WTC11 (cell line): ENCODE results near the gene PLAAT5. TPM values are rescaled to one million over a fixed set of nuclear protein-coding genes. Genes with fewer than 3 reads are reported as not detected.

Experiments
- ATAC-seq: fragments of 200-7000 bp; cut with Tn5 transposase; 2 replicates; pipeline ENCODE4 v1.10.0; 2021; ENCODE audit warnings: mild to moderate bottlenecking, moderate library complexity
- CTCF ChIA-PET: fragments of 300-600 bp; sonication (Branson Sonifier 250); formaldehyde crosslinking; loops from one replicate; lab custom pipeline; 2021; ENCODE audit warnings: antibody characterized with exemption; lab: Charles Lee
- POLR2A ChIA-PET: fragments of 350-600 bp; sonication (Branson Sonifier 250); formaldehyde crosslinking; loops from one replicate; lab custom pipeline; 2021; ENCODE audit warnings: antibody characterized with exemption; lab: Charles Lee
- DNase-seq: peaks from one replicate; pipeline ENCODE4 v3.0.0; 2021; ENCODE audit warnings: low spot score
- H3K27ac Mint-ChIP-seq: 2 replicates; pipeline ENCODE4 v1.8.0; 2021; ENCODE audit warnings: mixed read lengths
- H3K27me3 Mint-ChIP-seq: 2 replicates; pipeline ENCODE4 v1.8.0; 2021; ENCODE audit warnings: low read depth, mild to moderate bottlenecking, moderate library complexity, mixed read lengths
- H3K36me3 Mint-ChIP-seq: 2 replicates; pipeline ENCODE4 v1.8.0; 2021; ENCODE audit warnings: mixed read lengths
- H3K4me1 Mint-ChIP-seq: 2 replicates; pipeline ENCODE4 v1.8.0; 2022; ENCODE audit warnings: mixed read lengths
- H3K4me3 Mint-ChIP-seq: 2 replicates; pipeline ENCODE4 v1.8.0; 2021; ENCODE audit warnings: mild to moderate bottlenecking, moderate library complexity, mixed read lengths
- H3K9me3 Mint-ChIP-seq: 2 replicates; pipeline ENCODE4 v1.8.0; 2021; ENCODE audit warnings: mixed read lengths
- ARID4B ChIP-seq: sonication (generic); formaldehyde crosslinking; IDR thresholded peaks from 2 replicates; pipeline ENCODE4 v1.8.0; 2023; ENCODE audit warnings: missing genetic modification reagents, mild to moderate bottlenecking, borderline replicate concordance
- ATF3 ChIP-seq: sonication (generic); formaldehyde crosslinking; conservative IDR thresholded peaks from 2 replicates; pipeline ENCODE4 v1.8.1; 2022; ENCODE audit warnings: mild to moderate bottlenecking, missing genetic modification reagents
- CBFB ChIP-seq: sonication (generic); formaldehyde crosslinking; IDR thresholded peaks from 2 replicates; pipeline ENCODE4 v1.8.1; 2022; ENCODE audit warnings: mild to moderate bottlenecking, low read depth, missing genetic modification reagents
- CREB1 ChIP-seq: sonication (generic); formaldehyde crosslinking; IDR thresholded peaks from 2 replicates; pipeline ENCODE4 v1.8.0; 2023; ENCODE audit warnings: mild to moderate bottlenecking, missing genetic modification reagents
- ELF4 ChIP-seq: sonication (generic); formaldehyde crosslinking; IDR thresholded peaks from 2 replicates; pipeline ENCODE4 v1.8.1; 2022; ENCODE audit warnings: low read depth, mild to moderate bottlenecking, moderate library complexity, missing genetic modification reagents
- EMX1 ChIP-seq: fragments of 250-450 bp; sonication (Bioruptor Pico); IDR thresholded peaks from 2 replicates; pipeline ENCODE4 v1.8.0; 2021; ENCODE audit warnings: mild to moderate bottlenecking
- GRHL2 ChIP-seq: fragments of 250-450 bp; sonication (Bioruptor Pico); IDR thresholded peaks from 2 replicates; pipeline ENCODE4 v1.8.0; 2022; ENCODE audit warnings: mild to moderate bottlenecking, moderate library complexity; ENCODE audit not compliant: insufficient replicate concordance, severe bottlenecking
- GTF2I ChIP-seq: fragments of 250-450 bp; sonication (Bioruptor Pico); conservative IDR thresholded peaks from 2 replicates; pipeline ENCODE4 v1.4.0; 2021; ENCODE audit warnings: mild to moderate bottlenecking
- HMGXB4 ChIP-seq: sonication (generic); formaldehyde crosslinking; IDR thresholded peaks from 2 replicates; pipeline ENCODE4 v1.8.1; 2023; ENCODE audit warnings: mild to moderate bottlenecking, moderate library complexity, missing genetic modification reagents
- IRF2 ChIP-seq: sonication (generic); formaldehyde crosslinking; IDR thresholded peaks from 2 replicates; pipeline ENCODE4 v1.8.0; 2022; ENCODE audit warnings: low read depth, missing genetic modification reagents, borderline replicate concordance
- JAZF1 ChIP-seq: fragments of 250-450 bp; sonication (Bioruptor Pico); IDR thresholded peaks from 2 replicates; pipeline ENCODE4 v1.9.0; 2021; ENCODE audit warnings: moderate library complexity, mild to moderate bottlenecking, inconsistent platforms
- MYBL2 ChIP-seq: sonication (generic); formaldehyde crosslinking; IDR thresholded peaks from 2 replicates; pipeline ENCODE4 v1.8.1; 2023; ENCODE audit warnings: mild to moderate bottlenecking, moderate library complexity, missing genetic modification reagents
- NFATC4 ChIP-seq: fragments of 250-450 bp; sonication (Bioruptor Pico); IDR thresholded peaks from 2 replicates; pipeline ENCODE4 v1.9.0; 2021; ENCODE audit warnings: mild to moderate bottlenecking
- PRRX2 ChIP-seq: fragments of 250-450 bp; sonication (Bioruptor Pico); IDR thresholded peaks from 2 replicates; pipeline ENCODE4 v1.8.0; 2021; ENCODE audit warnings: mild to moderate bottlenecking
- SP1 ChIP-seq: sonication (generic); formaldehyde crosslinking; conservative IDR thresholded peaks from 2 replicates; pipeline ENCODE4 v1.8.1; 2022; ENCODE audit warnings: missing genetic modification reagents
- TEAD1 ChIP-seq: sonication (generic); formaldehyde crosslinking; IDR thresholded peaks from 2 replicates; pipeline ENCODE4 v1.8.0; 2022; ENCODE audit warnings: mild to moderate bottlenecking, missing genetic modification reagents
- ZNF121 ChIP-seq: sonication (generic); formaldehyde crosslinking; IDR thresholded peaks from 2 replicates; pipeline ENCODE4 v1.8.0; 2023; ENCODE audit warnings: missing genetic modification reagents
- ZNF281 ChIP-seq: sonication (generic); formaldehyde crosslinking; IDR thresholded peaks from 2 replicates; pipeline ENCODE4 v1.8.0; 2023; ENCODE audit warnings: mild to moderate bottlenecking, missing genetic modification reagents
- ZNF423 ChIP-seq: fragments of 250-450 bp; sonication (Bioruptor Pico); IDR thresholded peaks from 2 replicates; pipeline ENCODE4 v2.1.2; 2022; ENCODE audit warnings: mild to moderate bottlenecking, moderate library complexity
- ZNF671 ChIP-seq: fragments of 250-450 bp; sonication (Bioruptor Pico); IDR thresholded peaks from 2 replicates; pipeline ENCODE4 v1.8.0; 2021; ENCODE audit warnings: mild to moderate bottlenecking
- ZSCAN18 ChIP-seq: fragments of 250-450 bp; sonication (Bioruptor Pico); IDR thresholded peaks from 2 replicates; pipeline ENCODE4 v2.1.2; 2022; ENCODE audit warnings: mild to moderate bottlenecking, moderate library complexity
- total RNA-seq: library from RNA; stranded (reverse); gene quantifications from 3 replicates; pipeline ENCODE4 v1.2.3, GENCODE V29; 2021
- TF ChIP-seq, protein P1 (sequence below): sonication (generic); formaldehyde crosslinking; IDR thresholded peaks from 2 replicates; pipeline ENCODE4 v1.8.1; 2023; ENCODE audit warnings: mild to moderate bottlenecking, missing genetic modification reagents

Gene PLAAT5
- total RNA-seq, 1 experiment from 2014 or later = 23.0 TPM

DNA sequence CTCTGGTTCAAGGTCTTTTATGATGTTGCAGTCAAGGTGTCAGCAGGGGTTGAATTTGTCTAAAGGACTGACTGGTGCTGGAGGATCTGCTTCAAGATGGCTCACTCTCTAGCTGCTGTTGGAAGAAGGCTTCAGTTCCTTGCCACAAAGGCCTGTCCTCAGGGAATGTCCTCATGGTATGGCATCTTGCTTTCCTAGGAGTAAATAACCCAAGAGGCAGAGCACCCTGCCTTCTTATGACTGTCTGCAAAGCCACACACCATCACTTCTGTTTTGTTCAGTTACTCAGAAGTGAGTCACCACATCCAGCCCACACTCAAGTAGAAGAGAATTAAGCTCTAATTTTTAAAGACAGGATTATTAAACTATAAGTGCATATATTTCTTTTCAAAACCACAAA lies 45.2 kb downstream of the PLAAT5 start (continued):
- no peak for TF ChIP-seq GRHL2 (CRISPR knock-in tag)
- no peak for TF ChIP-seq ATF3 (CRISPR knock-in tag)
- TF ChIP-seq, protein P1, sequence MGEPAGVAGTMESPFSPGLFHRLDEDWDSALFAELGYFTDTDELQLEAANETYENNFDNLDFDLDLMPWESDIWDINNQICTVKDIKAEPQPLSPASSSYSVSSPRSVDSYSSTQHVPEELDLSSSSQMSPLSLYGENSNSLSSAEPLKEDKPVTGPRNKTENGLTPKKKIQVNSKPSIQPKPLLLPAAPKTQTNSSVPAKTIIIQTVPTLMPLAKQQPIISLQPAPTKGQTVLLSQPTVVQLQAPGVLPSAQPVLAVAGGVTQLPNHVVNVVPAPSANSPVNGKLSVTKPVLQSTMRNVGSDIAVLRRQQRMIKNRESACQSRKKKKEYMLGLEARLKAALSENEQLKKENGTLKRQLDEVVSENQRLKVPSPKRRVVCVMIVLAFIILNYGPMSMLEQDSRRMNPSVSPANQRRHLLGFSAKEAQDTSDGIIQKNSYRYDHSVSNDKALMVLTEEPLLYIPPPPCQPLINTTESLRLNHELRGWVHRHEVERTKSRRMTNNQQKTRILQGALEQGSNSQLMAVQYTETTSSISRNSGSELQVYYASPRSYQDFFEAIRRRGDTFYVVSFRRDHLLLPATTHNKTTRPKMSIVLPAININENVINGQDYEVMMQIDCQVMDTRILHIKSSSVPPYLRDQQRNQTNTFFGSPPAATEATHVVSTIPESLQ = no peak
- no peak for TF ChIP-seq TEAD1 (CRISPR knock-in tag)
- TF ChIP-seq CBFB = no peak
- TF ChIP-seq JAZF1 = no peak

- peaks cover 35% of the 10 kb centered on the region for H3K4me1 Mint-ChIP-seq
- no peak overlapping the region for H3K4me3 Mint-ChIP-seq
- peaks cover 44% of the 10 kb centered on the region for H3K9me3 Mint-ChIP-seq
- TF ChIP-seq PRRX2 (CRISPR knock-in tag) (no peak), GTF2I (CRISPR knock-in tag) (no peak), MYBL2 (CRISPR knock-in tag) (no peak), HMGXB4 (no peak), CREB1 (CRISPR knock-in tag) (no peak), ZNF281 (no peak), SP1 (CRISPR knock-in tag) (no peak), EMX1 (CRISPR knock-in tag) (no peak), ELF4 (CRISPR knock-in tag) (no peak), IRF2 (no peak)
- TF ChIP-seq, all 79 proteins: peak for 0
- ChIA-PET CTCF (no interaction called here), POLR2A (no interaction called here)
- H3K36me3 Mint-ChIP-seq = peaks cover 24% of the 10 kb centered on the region
- H3K27me3 Mint-ChIP-seq = peaks cover 2% of the 10 kb centered on the region; the same call in 1 of the 2 replicates
- H3K27ac Mint-ChIP-seq = no peak overlapping the region
- ATAC-seq = no peak
- DNase-seq = no peak
These were observed 45.8 kb downstream of the PLAAT5 start for GRCh38 chr11:63445118-63445517.

DNA sequence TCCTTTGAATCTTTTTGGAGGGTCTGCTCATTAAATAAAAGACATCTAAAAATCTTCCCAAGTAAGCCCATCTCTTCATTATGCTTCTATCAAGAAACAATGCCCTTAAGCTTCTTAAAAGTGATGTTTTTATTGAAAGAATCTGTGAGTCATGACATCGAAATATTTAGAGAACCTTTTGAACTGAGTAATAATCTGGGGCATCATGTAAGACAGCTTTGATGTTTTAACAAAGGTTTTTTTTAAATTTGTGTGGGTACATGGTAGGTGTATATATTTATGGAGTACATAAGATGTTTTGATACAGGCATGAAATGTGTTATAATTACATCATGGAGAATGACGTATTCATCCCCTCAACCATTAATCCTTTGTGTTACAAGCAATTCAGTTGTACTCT lies 46.8 kb downstream of the PLAAT5 start:
- H3K36me3 Mint-ChIP-seq = peaks cover 24% of the 10 kb centered on the region
- no peak overlapping the region for H3K4me3 Mint-ChIP-seq
- H3K27me3 Mint-ChIP-seq = peaks cover 2% of the 10 kb centered on the region; the same call in 1 of the 2 replicates
- DNase-seq (no peak), ATAC-seq (no peak)
- H3K4me1 Mint-ChIP-seq = peaks cover 29% of the 10 kb centered on the region
- ChIA-PET CTCF (no interaction called here), POLR2A (no interaction called here)
- peaks cover 44% of the 10 kb centered on the region for H3K9me3 Mint-ChIP-seq
- no peak overlapping the region for H3K27ac Mint-ChIP-seq
- no peak for TF ChIP-seq ARID4B (CRISPR knock-in tag)
- TF ChIP-seq CBFB = no peak
- TF ChIP-seq ZSCAN18 (CRISPR knock-in tag) = no peak
- TF ChIP-seq PRRX2 (CRISPR knock-in tag) = no peak
- TF ChIP-seq ZNF121 (CRISPR knock-in tag) = no peak
- TF ChIP-seq ZNF671 = no peak
- TF ChIP-seq ZNF423 (CRISPR knock-in tag) = no peak
- TF ChIP-seq NFATC4 (CRISPR knock-in tag) = no peak
